NCI-H146 treated with DMSO at 0.1 percent for 48 hours (cell line): Measurements from ENCODE around the gene RAB12.
"Not testable (repeated sequence)": the region's sequence is repeated elsewhere in the genome, so short reads cannot be mapped to it uniquely, and the experiment has no call there.

ENCODE experiments used
- DNase-seq: peaks from one replicate; lab custom pipeline; 2025; ENCODE audit not compliant: unreplicated experiment; lab: John Stamatoyannopoulos, UW

RAB12 gene

DNA sequence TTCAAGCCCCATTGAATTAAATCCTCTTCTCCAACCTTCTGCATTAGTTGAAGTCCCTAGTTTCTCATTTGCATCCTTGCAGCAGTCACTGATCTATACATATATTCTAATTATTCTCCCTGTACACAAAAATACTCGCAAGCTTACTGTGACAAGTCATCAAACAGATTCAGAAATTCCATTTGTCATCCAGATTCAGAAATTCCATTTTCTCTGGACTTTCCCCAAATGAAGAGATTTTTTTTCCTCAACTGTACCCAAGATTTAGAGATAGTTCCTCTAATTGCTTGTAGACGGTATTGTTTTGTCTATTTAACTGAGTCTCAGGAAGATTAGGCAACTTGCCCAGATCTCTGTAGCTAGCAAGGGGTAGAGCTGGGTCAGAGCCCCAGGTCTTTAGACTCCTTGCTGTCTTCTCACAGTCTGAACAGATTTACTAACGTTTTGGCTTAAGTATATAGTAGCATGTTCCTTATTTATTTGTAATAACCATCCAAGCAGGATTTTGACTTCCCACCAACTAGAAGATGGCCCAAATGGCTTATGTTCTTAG lies 34.2 kb downstream of the RAB12 start:
- no peak for DNase-seq

DNA sequence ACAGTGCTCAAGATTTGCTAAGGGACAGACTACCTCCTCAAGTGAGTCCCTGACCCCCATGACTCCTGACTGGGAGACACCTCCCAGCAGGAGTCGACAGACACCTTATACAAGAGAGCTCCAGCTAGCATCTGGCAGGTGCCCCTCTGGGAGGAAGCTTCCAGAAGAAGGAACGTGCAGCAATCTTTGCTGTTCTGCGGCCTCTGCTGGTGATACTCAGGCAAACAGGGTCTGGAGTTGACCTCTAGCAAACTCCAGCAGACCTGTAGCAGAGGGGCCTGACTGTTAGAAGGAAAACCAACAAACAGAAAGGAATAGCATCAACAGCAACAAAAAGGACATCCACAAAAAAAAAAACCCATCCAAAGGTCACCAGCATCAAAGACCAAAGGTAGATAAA lies 38.1 kb downstream of the RAB12 start:
- DNase-seq, result not testable (repeated sequence)

DNA sequence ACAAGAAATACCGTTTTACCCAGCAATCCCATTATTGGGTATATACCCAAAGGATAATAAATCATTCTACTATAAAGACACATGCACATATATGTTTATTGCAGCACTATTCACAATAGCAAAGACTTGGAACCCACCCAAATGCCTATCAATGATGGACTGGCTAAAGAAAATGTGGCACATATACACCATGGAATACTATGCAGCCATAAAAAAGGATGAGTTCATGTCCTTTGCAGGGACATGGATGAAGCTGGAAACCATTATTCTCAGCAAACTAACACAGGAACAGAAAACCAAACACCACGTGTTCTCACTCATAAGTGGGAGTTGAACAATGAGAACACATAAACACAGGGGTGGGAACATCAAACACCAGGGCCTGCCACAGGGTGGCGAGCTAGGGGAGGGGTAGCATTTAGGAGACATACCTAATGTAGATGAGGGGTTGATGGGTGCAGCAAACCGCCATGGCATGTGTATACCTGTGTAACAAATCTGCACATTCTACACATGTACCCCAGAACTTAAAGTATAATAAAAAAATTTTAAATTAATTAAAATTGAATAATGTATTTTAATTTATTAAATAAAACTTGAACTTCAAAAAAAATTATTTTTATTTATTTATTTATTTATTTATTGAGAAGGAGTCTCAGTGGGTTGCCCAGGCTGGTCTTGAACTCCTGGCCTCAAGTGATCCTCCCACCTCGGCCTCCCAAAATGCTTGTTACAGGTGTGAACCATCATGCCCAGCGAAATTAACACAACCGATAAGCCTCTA lies 42.4 kb downstream of the RAB12 start:
- not testable (repeated sequence) for DNase-seq

DNA sequence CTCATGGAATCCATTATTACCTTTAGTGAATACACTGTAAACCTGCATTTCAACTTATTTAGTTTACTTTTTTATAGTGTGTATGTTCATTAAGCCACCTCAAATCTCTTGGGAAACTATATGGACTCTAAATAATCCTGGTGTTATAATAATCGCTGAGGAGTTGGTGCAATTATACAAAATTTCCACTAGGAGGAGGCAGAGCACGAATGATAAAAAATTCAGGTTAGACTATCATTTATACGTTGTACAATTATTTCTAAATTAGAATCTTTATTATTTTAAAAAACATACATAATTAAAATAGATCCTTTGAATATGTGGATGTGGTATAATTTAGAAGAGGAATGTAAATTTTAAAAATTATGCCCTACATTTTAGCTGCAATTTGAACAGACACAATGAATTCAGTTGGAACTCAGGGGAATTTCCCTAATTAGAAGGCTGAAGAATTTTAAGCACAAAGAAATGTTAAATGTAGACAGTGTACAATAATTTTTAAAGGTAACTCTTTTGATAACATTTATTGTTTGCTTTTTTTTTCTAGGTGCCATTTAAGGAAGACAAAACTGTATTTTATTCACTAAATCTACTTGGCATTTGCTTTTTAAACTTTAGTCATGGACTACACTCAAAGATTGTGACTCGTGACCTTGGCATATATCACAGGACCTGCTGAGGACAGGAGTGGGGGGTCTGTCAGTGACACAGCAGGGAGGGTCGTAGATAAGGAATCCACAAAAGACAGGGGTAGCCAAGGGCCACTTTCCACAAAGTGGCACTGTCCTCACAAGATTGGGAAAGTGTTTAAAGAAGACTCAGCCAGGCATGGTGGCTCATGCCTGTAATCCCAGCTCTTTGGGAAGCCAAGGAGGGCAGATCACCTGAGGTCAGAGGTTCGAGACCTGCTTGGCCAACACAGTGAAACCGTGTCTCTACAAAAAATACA lies 45.5 kb downstream of the RAB12 start:
- DNase-seq, result peak; percentile 67

DNA sequence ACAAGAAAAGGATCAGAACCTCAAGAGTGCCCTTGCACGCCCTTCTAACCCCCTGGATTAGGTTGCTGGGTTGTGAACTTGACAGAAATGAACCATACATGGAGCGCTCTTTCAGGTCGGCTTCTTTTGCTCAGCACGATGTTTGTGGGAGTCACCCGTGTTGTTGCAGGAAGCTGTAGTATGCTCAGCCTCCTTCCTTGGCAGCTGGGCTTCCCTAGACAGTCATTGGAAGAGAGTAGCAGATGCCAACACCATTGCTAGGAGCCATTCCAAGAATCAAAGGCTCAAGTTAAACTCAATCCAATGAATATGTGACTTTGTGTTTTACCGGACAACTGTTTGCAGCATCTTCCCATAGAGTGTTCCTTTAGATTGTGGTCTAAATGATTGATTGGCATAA lies 47.0 kb downstream of the RAB12 start:
- no peak for DNase-seq

DNA sequence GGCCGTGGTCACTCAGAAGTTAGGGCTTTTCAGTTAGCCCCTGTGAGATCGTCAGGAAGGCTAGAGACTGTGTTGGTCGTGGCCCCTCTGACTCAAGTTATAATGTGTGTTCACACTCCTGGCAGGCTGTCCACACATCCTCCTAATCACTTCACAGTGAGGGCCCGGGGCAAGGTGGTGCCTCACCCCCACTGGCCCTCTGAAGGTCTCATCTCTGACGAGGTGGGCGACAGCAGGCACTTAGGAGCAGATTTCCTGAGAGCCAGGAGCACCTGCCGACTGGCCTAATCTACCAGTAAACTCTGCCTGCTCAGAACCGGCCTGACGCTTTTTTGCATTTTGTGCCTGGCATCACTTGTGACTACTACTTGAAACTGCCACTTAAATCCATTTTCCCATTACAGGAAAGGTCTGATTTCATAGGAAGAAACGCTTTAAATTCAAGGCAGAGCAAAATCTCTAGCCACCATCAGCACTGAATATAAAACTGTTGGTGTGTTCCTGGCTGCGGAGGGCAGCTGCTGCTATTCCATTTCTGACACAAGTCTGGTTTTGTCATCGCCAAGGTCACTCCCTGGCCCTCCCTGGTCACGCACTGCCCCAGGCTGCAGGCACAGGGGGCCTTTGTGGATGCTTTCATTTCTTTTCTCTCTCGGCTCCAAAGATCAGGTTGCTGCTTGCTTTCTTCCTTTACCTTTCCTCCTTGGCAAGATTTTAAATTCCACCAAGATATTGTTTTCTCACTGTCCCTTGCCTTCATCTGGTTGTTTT lies 48.0 kb downstream of the RAB12 start:
- DNase-seq, result no peak

DNA sequence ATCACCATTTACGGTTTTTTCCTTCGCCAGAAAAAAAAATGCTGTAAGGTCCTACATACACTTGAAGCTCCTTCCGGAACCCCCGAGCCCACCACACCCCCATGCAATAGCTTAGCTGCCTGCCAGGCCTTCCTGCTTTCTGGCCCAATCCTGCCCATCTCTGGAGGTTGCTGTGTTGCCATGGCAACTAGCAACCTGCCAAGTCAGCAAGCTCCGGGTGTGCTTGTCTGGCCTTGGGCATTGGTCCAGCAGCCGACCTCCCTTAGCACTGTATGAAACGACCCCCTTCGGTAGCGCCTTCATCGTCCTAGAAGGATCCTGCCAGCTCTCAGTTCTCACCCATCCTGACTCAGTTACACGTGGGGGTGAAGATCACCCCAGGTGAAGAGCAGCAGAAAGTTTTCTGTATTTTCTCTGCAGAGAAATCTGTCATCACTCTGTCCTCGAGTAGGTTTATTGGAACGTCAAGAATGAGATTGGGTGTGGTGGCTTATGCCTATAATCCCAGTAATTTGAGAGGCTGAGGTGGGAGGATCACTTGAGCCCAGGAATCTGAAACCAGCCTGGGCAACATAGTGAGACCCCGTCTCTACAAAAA lies 48.7 kb downstream of the RAB12 start:
- DNase-seq, result no peak

DNA sequence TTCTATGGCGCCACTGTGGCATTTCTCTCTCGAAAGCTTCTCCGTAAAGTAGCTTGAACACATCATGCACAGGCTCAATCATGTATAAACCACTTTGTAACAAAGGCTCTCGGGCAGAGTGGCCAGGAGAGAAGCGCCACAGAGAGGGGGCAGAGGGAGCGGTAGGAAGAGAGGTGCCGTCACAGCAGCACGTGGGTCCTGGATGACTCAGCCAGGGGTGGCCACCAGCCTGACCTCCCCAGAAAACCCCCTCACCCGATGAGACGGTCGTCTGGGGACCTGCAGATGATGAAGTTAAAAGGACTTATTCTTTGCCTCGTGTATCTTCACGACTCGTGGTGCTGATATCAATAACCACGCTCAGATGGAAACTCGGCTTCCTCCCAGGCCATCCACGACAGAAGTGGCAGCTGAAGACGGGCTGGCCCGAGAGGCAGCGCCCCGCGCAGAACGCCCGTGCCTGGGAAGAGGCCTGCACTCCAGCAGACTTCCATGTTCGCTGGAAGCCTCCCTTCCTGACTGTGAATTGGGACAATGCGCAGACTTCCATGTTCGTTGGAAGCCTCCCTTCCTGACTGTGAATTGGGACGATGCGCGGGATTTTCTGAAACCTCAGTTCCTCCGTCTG lies 49.7 kb downstream of the RAB12 start:
- DNase-seq, result no peak

DNA sequence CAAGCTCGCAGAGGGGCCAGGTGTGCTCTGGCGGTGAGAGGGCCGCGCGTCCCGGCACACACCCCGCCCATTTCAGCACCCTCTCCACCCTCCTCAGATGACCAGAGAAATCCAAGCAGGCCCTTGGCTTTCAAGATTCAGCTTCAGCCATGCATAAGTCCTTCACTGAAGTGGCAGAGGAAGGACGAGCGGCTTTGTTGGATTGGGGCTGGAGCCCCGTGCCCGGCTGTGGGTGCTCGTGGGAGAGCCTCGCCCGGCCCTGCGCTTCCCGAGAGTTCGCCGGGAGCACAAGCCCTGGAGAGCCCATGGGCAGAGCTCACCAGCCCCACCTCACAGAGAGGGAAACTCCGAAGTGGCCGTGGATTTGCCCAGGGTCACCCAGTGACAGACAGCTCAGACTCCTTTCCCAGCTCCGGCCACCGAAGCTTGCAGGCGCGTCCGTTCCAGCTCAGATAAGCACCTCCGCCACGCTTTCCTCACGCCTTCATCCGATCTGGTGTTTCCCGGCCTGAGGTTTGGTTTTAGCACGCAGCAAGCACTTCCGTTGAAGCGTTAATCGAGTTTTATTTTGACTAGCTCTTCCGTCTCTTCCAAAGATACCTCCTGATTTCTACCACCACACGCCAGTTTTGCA lies 50.5 kb downstream of the RAB12 start:
- DNase-seq, result no peak

DNA sequence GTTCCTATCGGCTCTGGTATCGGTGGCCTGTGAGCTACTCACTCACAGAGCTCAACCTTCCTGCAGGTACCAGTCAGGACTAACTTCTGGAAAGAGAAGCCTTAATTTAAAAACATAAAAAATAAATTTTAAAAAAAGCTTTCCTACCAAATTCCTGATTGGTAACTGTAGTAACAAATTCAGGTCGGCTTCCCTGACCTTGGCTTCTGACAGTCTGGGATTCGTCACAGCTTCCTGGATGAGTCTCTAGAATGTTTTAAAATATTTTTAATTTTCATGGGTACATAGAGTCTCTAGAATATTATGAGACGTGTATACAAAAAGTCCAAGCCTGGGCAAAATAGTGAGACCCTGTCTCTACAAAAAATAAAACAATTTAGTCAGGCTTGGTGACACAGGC lies 51.1 kb downstream of the RAB12 start:
- no peak for DNase-seq

DNA sequence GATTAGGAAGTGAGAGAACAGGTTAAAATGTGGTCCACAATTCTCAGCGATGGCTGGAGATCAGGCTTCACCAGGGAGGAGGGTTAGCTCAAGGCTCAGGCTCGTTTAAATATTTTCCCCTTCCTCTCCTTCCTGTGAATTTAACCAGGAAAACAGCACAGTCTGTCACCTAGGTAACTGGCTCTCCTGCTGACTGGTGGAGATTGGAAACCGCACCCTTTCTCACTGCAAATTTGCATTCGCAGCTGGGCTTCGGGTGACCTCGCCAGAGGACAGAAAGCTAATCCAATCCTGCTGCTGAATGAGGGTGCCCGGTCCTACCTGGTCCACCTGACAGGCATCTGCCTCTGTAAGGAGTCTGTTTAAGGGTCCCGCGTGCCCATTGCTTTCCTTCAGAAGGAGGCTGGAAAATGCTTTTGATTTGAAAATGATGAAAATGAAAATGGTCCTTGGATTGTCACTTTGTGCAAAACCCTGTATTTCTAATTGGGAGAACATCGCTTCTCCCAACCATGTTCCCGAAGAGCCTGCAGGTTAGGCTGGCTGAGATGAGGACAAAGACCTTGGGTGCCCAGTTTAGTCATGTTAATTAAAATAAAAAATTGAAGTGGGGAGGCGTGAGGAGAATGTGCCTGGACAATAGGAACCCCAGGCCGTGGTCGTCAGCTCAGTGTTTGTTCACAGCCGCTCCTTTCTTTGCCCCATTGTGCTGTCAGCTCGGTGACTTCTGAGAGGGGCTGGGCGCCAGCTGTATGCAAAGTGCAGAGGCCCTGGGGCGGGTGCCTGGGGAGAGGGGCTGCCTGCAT lies 52.7 kb downstream of the RAB12 start:
- peak; percentile 100 for DNase-seq

DNA sequence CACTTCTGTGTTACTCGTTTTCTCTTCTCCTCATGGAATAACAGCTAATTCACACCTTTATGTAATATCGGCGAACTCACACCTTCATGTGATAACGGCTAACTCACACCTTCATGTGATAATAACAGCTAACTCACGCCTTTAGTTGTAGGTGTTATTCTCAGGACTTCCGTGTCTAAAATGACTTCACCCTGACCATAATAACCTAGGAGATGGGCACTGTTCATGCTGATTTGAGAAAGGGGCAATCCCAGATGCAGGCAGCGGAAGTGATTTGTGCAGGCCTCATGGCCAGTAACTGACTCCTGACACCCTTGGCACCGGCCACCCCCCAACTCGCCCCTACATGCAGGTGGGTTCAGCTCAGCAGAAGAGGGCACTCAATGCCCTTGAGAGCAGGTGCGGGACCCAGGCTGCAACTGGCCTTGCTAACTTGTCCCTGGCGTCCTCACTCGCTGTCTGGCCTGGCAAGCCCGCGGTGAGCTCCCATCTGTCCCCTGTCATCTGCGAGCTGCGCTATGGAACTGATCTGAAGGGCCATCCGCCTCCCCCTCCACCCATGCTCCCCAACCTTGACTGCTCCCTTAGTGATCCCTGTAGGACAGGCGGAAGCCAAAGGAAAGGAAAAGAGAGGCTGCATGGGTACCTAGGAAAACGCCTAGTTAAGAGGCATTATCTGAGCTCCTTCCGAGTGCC lies 53.5 kb downstream of the RAB12 start:
- no peak for DNase-seq

DNA sequence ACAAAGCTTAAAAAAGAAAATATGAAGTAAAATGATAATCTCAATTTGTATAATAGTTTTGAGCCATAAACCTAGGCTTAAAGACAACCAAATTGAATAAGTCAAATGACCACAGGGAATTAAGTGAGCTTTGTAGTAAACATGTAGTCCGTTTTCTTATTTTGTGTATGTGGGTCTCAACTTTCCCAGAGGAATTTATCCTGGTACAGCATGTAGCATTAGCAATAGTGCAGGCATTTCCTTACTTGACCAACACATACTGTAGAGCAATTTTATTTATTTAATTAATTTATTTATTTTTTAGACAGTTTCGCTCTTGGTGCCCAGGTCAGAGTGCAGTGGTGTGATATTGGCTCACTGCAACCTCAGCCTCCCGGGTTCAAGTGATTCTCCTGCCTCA lies 58.6 kb downstream of the RAB12 start:
- no peak for DNase-seq

DNA sequence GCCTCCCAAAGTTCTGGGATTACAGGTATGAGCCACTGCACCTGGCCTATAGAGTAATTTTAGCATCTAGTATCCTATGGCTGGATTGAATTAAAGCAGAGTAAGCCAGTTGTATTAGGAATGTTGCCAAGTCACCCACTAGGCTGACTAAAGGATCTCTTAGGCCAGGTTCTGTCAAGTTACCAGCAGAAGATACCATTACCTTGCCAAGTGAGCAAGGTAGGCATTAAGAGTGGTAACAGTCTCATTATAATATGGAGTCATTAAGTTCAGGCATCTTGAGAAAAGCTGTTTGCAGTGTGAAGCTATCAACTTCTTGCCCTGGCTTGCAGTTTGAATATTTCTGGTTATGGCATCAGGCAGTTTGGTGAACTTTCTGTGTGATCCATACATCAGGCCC lies 59.1 kb downstream of the RAB12 start:
- DNase-seq, result no peak

DNA sequence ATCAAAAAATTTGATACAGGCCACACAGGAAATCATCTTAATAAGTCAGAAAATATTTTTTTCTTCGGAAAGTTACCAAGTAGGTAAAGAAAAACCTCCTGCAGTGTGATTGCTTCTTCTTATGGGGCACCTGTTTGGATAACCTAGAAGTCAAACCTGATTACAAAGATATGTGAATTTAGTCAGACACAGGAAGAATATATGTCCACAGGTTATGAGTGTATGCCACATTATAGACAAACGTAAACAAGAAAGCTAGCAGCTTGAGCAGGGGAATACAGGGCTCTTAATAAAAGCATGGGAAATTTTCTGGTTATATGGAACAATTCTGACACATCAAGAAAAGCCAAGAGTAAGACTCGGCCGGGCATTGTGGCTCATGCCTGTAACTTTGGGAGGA lies 60.3 kb downstream of the RAB12 start:
- no peak for DNase-seq

DNA sequence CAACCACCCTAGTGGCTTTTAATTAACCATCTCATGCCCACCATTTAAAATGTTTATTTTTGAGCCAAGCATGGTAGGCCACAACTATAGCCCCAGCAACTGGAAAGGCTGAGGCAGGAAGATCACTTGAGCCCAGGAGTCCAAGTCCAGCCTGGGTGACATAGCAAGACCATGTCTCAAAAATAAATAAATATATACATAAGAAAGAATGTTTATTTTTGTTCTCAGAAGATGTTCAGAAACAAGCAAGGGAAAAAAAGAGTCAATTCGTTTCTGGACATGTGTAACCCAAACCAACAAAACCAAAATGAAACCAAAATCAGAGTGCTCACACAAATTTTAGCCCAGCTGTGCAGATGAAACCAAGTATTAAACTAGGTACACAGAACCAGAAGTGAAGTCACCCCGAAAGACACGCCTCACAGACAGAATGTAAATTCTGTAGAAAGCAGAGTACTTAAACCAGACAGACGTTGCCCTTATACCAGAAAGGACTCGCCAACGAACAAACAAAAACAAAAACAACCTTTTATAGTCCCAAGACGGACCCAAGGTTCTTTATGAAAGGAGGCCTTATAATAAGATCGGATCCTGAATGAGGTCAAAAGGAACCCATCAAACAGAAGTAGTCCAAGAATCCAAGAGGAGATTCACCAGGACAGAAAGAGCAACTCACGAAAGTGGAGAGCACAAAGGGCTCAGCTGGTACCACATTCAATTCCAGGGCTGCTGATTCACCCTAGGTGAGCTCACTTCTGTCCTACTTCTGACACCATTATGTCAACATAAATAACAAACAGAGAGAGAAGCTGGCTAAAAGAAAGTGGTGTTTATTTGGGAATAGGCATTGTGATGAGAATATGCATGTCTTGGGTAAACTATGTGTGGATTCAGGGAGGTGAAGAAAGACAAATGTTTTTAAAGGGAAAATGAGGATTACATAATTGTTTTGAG lies 64.3 kb downstream of the RAB12 start:
- no peak for DNase-seq

DNA sequence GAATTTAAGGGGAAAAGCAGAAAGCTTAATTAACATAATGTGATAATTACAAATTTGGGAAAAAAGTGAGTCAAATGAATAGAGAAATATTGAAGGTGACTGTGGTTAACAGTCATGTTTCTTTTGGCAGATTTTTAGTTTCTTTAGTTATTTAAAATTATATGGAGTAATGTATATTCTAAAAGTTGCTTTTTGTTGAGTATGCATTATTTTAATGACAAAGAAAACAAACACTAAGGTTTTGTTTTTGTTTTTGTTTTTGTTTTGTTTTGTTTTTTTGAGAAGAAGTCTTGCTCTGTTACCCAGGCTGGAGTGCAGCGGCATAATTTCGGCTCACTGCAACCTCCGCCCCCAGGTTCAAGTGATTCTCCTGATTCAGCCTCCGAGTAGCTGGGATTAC lies 65.8 kb downstream of the RAB12 start:
- no peak for DNase-seq
